ENCODE data around the gene LPP. TPM values are rescaled to one million over a fixed set of nuclear protein-coding genes. Genes with fewer than 3 reads are reported as not detected.
A peak's percentile ranks its signal among the peaks of the same experiment; 100 is the strongest.

Gene LPP
- total RNA-seq, 4 donors from 2014 or later = 207 to 592 (median 406) TPM

- no peaks in the 10 kb centered on the region for H3K9me3 ChIP-seq
- no peaks in the 10 kb centered on the region for H3K27me3 ChIP-seq
- DNase-seq = no peak
- H3K4me1 ChIP-seq = peaks cover 39 to 98% (median 82%) of the 10 kb centered on the region in 4 donors
- no peak overlapping the region for H3K4me3 ChIP-seq
- H3K27ac ChIP-seq = peak overlapping the region; percentile 82 to 96 (median 84)
- in situ Hi-C loops (cut with MboI; ENCODE audit: low pct_ligation_motif_present in 1 of 4, low pct_unique_long_range_greater_than_20kb in 1 of 4, low sequenced_read_pairs in 3 of 4) (no loop called here), intact Hi-C loops (cut with DNase I; ENCODE audit: low total_unique reads) (no loop called here)
- TF ChIP-seq CTCF (IDR thresholded peaks at IDR 0.05) (no peak), EP300 (IDR thresholded peaks at IDR 0.05; ENCODE audit: low read depth) (no peak), POLR2AphosphoS5 (IDR thresholded peaks at IDR 0.05) (no peak), POLR2A (IDR thresholded peaks at IDR 0.05) (no peak)
- H3K36me3 ChIP-seq = no peaks in the 10 kb centered on the region
Observed at GRCh38 chr3:188176476-188176875, 22.5 kb downstream of the LPP start.

GRCh38 chr3:188176884-188177283, 22.9 kb downstream of the LPP start:
- 95% methylated on average over 2 of the region's 2 CpGs; no CpG with 5 or more reads in 1 of the 2 donors for WGBS, 2 donors (ENCODE audit: low coverage in 1 of 2)
- H3K36me3 ChIP-seq = no peaks in the 10 kb centered on the region
- H3K4me3 ChIP-seq = no peak overlapping the region
- intact Hi-C loops (cut with DNase I; ENCODE audit: low total_unique reads) (no loop called here), in situ Hi-C loops (cut with MboI; ENCODE audit: low pct_ligation_motif_present in 1 of 4, low pct_unique_long_range_greater_than_20kb in 1 of 4, low sequenced_read_pairs in 3 of 4) (no loop called here)
- no peaks in the 10 kb centered on the region for H3K27me3 ChIP-seq
- peaks cover 35 to 98% (median 78%) of the 10 kb centered on the region in 4 donors for H3K4me1 ChIP-seq
- DNase-seq = no peak
- H3K27ac ChIP-seq = peak overlapping the region; percentile 82 to 96 (median 84)
- no peaks in the 10 kb centered on the region for H3K9me3 ChIP-seq
- TF ChIP-seq POLR2AphosphoS5 (IDR thresholded peaks at IDR 0.05) (no peak), POLR2A (IDR thresholded peaks at IDR 0.05) (no peak), CTCF (IDR thresholded peaks at IDR 0.05) (no peak), EP300 (IDR thresholded peaks at IDR 0.05; ENCODE audit: low read depth) (no peak)

- no peaks in the 10 kb centered on the region for H3K36me3 ChIP-seq
- TF ChIP-seq EP300 (IDR thresholded peaks at IDR 0.05; ENCODE audit: low read depth) = no peak
- in situ Hi-C loops (cut with MboI; ENCODE audit: low pct_ligation_motif_present in 1 of 4, low pct_unique_long_range_greater_than_20kb in 1 of 4, low sequenced_read_pairs in 3 of 4) (no loop called here), intact Hi-C loops (cut with DNase I; ENCODE audit: low total_unique reads) (no loop called here)
- whole genome bisulfite sequencing, 2 donors (ENCODE audit: low coverage in 1 of 2) = 54% methylated on average over 2 of the region's 2 CpGs; no CpG with 5 or more reads in 1 of the 2 donors
- H3K27me3 ChIP-seq = no peaks in the 10 kb centered on the region
- no peak overlapping the region for H3K4me3 ChIP-seq
- peak overlapping the region; percentile 82 to 96 (median 84) for H3K27ac ChIP-seq
- peaks cover 33 to 96% (median 74%) of the 10 kb centered on the region in 4 donors for H3K4me1 ChIP-seq
- DNase-seq = no peak
- no peaks in the 10 kb centered on the region for H3K9me3 ChIP-seq
Observed at GRCh38 chr3:188177721-188178120, 23.8 kb downstream of the LPP start.

GRCh38 chr3:188178293-188178936, 24.5 kb downstream of the LPP start:
- Histone ChIP-seq H3K9me3 (no peaks in the 10 kb centered on the region), H3K4me3 (no peak overlapping the region), H3K4me1 (peaks cover 33 to 92% (median 73%) of the 10 kb centered on the region in 4 donors), H3K36me3 (no peaks in the 10 kb centered on the region), H3K27ac (peak overlapping the region; percentile 82 to 96 (median 84)), H3K27me3 (no peaks in the 10 kb centered on the region)
- intact Hi-C loops (cut with DNase I; ENCODE audit: low total_unique reads) = no loop called here
- WGBS, 2 donors (ENCODE audit: low coverage in 1 of 2) = 32 to 55% methylated on average over 5 to 7 of the region's 7 CpGs
- in situ Hi-C loops (cut with MboI; ENCODE audit: low pct_ligation_motif_present in 1 of 4, low pct_unique_long_range_greater_than_20kb in 1 of 4, low sequenced_read_pairs in 3 of 4) = no loop called here
- no peak for DNase-seq
- TF ChIP-seq POLR2A (IDR thresholded peaks at IDR 0.05) (no peak), POLR2AphosphoS5 (IDR thresholded peaks at IDR 0.05) (peak in 2 of 3 donors; percentile 37 to 48), CTCF (IDR thresholded peaks at IDR 0.05) (no peak), EP300 (IDR thresholded peaks at IDR 0.05; ENCODE audit: low read depth) (no peak)
